ENCODE data around the gene DTX3L. TPM values are rescaled to one million over a fixed set of nuclear protein-coding genes. Genes with fewer than 3 reads are reported as not detected.

Gene DTX3L
- total and polyA plus RNA-seq, 10 of the 15 experiments (the other 5 are each of a cell fraction or from before 2014, with no cell fraction given): 9.9 to 41.4 (median 21.7) TPM

DNA sequence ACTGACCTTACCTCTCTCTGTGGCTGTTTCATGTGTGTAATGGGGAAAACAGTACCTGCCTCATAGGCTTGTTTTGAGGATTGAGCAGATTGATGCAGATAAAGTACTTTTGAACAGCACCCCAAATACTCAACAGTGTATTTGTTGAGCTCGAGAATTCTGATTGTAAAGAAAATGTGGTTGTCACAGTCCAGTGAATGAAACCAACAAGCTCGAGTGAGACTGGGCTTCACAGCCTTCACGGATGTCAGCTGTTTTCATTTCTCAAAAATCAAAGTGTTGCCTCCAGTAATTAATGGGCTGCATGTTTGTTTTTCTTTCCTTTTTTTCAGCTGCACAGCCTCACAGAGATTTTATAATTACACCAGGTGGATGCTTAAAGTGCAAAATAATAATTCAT is 57.0 kb downstream of the DTX3L start (continued):
- no peak for TF ChIP-seq NFYA (IDR thresholded peaks at IDR 0.05; ENCODE audit: borderline replicate concordance, low read depth, low read length)
- TF ChIP-seq NFXL1 (IDR thresholded peaks at IDR 0.05; ENCODE audit: borderline replicate concordance): no peak
- TF ChIP-seq, protein P1, sequence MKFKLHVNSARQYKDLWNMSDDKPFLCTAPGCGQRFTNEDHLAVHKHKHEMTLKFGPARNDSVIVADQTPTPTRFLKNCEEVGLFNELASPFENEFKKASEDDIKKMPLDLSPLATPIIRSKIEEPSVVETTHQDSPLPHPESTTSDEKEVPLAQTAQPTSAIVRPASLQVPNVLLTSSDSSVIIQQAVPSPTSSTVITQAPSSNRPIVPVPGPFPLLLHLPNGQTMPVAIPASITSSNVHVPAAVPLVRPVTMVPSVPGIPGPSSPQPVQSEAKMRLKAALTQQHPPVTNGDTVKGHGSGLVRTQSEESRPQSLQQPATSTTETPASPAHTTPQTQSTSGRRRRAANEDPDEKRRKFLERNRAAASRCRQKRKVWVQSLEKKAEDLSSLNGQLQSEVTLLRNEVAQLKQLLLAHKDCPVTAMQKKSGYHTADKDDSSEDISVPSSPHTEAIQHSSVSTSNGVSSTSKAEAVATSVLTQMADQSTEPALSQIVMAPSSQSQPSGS (IDR thresholded peaks at IDR 0.05; ENCODE audit: low read length): no peak; the same call in 1 of the 2 replicates
- TF ChIP-seq RFX5 (IDR thresholded peaks at IDR 0.05; ENCODE audit: low read depth, low read length): no peak
- no peak for TF ChIP-seq KDM1A (IDR thresholded peaks at IDR 0.05; ENCODE audit: borderline replicate concordance)
- TF ChIP-seq, protein P2, sequence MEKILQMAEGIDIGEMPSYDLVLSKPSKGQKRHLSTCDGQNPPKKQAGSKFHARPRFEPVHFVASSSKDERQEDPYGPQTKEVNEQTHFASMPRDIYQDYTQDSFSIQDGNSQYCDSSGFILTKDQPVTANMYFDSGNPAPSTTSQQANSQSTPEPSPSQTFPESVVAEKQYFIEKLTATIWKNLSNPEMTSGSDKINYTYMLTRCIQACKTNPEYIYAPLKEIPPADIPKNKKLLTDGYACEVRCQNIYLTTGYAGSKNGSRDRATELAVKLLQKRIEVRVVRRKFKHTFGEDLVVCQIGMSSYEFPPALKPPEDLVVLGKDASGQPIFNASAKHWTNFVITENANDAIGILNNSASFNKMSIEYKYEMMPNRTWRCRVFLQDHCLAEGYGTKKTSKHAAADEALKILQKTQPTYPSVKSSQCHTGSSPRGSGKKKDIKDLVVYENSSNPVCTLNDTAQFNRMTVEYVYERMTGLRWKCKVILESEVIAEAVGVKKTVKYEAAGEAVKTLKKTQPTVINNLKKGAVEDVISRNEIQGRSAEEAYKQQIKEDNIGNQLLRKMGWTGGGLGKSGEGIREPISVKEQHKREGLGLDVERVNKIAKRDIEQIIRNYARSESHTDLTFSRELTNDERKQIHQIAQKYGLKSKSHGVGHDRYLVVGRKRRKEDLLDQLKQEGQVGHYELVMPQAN (conservative IDR thresholded peaks at IDR 0.05): no peak
- TF ChIP-seq SP1 (IDR thresholded peaks at IDR 0.05; ENCODE audit: low read depth, low read length): no peak
- TF ChIP-seq POU2F2 (IDR thresholded peaks at IDR 0.05; ENCODE audit: borderline replicate concordance, low read depth, low read length): no peak
- TF ChIP-seq HDAC2 (IDR thresholded peaks at IDR 0.05): no peak
- no peak for TF ChIP-seq ZBED1 (IDR thresholded peaks at IDR 0.05; ENCODE audit: borderline replicate concordance)
- TF ChIP-seq STAT1 (conservative IDR thresholded peaks at IDR 0.05): no peak
- TF ChIP-seq ZZZ3 (IDR thresholded peaks at IDR 0.05; ENCODE audit: control insufficient read depth, insufficient read length, low read depth): no peak
- TF ChIP-seq NR2C2 (IDR thresholded peaks at IDR 0.05; ENCODE audit: borderline replicate concordance, control insufficient read depth, insufficient read length, low read depth): no peak
- TF ChIP-seq SMC3 (IDR thresholded peaks at IDR 0.05; ENCODE audit: borderline replicate concordance, low read length): no peak; the same call in 1 of the 2 replicates
- TF ChIP-seq, protein P3, sequence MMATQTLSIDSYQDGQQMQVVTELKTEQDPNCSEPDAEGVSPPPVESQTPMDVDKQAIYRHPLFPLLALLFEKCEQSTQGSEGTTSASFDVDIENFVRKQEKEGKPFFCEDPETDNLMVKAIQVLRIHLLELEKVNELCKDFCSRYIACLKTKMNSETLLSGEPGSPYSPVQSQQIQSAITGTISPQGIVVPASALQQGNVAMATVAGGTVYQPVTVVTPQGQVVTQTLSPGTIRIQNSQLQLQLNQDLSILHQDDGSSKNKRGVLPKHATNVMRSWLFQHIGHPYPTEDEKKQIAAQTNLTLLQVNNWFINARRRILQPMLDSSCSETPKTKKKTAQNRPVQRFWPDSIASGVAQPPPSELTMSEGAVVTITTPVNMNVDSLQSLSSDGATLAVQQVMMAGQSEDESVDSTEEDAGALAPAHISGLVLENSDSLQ (IDR thresholded peaks at IDR 0.05): peak; percentile 65; the same call in 1 of the 2 replicates
- no peak for TF ChIP-seq ZSCAN29 (IDR thresholded peaks at IDR 0.05)
- 0 out of 2 replicates have a peak, but pooled peaks have one; percentile 49 for TF ChIP-seq CHD2 (IDR thresholded peaks at IDR 0.05; ENCODE audit: borderline replicate concordance, low read depth, low read length)
- no peak for TF ChIP-seq MTA3 (IDR thresholded peaks at IDR 0.05; ENCODE audit: borderline replicate concordance, low read length)
- no peak for TF ChIP-seq TARDBP (IDR thresholded peaks at IDR 0.05; ENCODE audit: borderline replicate concordance)
- TF ChIP-seq RAD21 (IDR thresholded peaks at IDR 0.05; ENCODE audit: insufficient read depth, low read depth, low read length): no peak
- TF ChIP-seq MEF2A (IDR thresholded peaks at IDR 0.05; ENCODE audit: insufficient read depth, low read depth, low read length): no peak
- no peak for TF ChIP-seq SRF (IDR thresholded peaks at IDR 0.05; ENCODE audit: low read depth in 2 of 2, low read length in 2 of 2)
- no peak for TF ChIP-seq TCF12 (IDR thresholded peaks at IDR 0.05; ENCODE audit: low read depth, low read length)
- TF ChIP-seq, protein P4, sequence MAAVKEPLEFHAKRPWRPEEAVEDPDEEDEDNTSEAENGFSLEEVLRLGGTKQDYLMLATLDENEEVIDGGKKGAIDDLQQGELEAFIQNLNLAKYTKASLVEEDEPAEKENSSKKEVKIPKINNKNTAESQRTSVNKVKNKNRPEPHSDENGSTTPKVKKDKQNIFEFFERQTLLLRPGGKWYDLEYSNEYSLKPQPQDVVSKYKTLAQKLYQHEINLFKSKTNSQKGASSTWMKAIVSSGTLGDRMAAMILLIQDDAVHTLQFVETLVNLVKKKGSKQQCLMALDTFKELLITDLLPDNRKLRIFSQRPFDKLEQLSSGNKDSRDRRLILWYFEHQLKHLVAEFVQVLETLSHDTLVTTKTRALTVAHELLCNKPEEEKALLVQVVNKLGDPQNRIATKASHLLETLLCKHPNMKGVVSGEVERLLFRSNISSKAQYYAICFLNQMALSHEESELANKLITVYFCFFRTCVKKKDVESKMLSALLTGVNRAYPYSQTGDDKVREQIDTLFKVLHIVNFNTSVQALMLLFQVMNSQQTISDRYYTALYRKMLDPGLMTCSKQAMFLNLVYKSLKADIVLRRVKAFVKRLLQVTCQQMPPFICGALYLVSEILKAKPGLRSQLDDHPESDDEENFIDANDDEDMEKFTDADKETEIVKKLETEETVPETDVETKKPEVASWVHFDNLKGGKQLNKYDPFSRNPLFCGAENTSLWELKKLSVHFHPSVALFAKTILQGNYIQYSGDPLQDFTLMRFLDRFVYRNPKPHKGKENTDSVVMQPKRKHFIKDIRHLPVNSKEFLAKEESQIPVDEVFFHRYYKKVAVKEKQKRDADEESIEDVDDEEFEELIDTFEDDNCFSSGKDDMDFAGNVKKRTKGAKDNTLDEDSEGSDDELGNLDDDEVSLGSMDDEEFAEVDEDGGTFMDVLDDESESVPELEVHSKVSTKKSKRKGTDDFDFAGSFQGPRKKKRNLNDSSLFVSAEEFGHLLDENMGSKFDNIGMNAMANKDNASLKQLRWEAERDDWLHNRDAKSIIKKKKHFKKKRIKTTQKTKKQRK (IDR thresholded peaks at IDR 0.05; ENCODE audit: low read depth, low read length): no peak
- no peak for TF ChIP-seq TCF7 (IDR thresholded peaks at IDR 0.05; ENCODE audit: borderline replicate concordance)
- TF ChIP-seq CREB1 (IDR thresholded peaks at IDR 0.05; ENCODE audit: low read depth): no peak
- no peak for TF ChIP-seq MYB (IDR thresholded peaks at IDR 0.05; ENCODE audit: borderline replicate concordance, low read depth, low read length)
